Dermis lymphatic vessel endothelial cell (primary cell): ENCODE data around the gene EXTL2. TPM values are rescaled to one million over a fixed set of nuclear protein-coding genes. Genes with fewer than 3 reads are reported as not detected.

Experiments used
- total RNA-seq: library from RNA; depleted of rRNA; stranded (reverse); fragments of >200 nt; gene quantifications from 2 replicates; pipeline ENCODE4 v1.2.1, GENCODE V29; 2014

Gene EXTL2, protein sequence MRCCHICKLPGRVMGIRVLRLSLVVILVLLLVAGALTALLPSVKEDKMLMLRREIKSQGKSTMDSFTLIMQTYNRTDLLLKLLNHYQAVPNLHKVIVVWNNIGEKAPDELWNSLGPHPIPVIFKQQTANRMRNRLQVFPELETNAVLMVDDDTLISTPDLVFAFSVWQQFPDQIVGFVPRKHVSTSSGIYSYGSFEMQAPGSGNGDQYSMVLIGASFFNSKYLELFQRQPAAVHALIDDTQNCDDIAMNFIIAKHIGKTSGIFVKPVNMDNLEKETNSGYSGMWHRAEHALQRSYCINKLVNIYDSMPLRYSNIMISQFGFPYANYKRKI
- total RNA-seq: 12.5 and 16.8 TPM in 2 replicates

DNA sequence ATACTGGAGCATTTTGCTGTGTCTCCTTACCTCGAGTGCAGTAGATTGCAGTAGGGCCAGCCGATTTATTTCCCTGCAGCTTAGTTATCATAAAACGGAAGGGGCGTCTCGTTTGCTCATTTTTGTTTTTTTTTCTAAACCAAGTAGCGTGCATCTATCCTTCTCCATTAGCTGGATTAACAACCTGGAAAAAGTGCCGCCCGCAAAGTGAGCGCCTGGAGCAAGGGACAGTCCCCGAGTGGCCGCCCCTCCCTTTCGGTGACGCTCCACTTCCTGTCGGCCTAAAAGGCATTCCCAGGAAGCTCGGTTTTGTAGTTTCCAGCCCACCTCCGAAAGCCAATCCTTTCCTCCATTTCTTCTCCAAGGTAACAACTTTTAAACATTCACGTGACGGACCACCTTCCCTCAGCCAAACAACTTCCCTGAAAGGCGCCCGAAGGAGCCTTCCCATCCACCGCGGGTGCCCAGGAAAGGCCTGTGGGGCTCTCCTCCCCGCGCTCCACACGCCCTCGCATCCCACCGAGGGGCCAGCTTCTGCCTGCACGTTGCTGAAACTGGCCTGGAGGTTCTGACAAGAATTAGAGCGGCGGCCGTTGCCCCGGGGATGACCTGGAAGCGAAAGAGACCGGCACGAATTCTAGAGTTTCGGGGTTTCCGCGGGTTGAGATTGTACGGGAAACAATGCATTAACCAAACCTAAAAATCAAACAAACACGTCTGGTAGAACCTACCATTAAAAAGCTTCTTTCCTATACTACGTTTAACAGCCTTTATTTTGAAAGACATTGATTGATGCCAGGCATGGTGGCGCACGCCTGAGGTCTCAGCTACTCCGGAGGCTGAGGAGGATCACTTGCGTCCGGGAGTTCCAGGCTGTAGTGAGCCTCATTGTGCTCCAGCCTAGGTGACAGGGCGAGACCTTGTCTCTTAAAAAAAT, at the start of gene EXTL2:
Gene EXTL2, minus strand, starts transcription at position 240 of the 937 bp plus-strand sequence. CDS start 6,085 bp downstream, outside the sequence.

DNA sequence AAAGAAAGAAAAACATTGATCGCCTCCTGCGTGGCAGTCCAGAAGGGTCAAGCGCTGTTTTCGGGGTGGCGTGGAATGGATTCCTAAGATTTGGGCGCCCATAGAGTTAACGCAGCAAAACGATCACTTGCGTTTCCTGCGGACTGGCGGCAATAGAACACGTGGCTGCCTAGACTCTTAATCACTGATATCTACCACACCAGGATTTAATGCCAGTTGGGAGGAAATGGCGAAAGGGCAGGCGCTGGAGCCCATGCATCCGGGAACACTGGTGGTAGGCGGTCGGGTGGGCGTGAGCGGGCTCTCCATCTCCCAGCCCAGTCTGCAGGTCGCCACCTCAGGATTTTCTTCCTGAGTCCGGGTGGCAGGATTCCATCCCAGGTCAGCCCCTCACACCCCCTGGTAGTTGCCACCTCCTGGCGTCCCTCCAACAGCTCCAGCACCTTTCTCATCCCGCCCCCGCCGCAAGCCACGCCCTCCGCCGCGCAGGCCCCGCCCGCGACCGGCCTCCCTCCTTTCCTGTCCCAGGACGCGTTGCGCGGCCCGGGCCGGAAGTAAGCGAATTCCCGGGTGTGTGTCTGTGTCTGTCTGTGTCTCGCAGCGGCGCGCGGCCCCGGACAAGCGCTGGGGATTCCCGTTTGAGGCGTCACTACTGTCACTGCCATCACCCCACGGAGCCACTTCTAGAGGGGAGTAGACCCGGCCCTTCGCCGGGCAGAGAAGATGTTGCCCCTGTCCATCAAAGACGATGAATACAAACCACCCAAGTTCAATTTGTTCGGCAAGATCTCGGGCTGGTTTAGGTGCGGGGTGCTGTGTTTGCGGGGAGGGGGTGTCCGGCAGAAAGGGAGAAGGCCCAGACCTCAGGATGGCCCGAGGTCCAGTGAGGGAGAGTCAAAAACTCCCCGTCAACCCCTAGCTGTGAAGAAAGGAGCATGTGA, 1.2 kb upstream of the EXTL2 start, which contains the start of gene SLC30A7:
Gene SLC30A7, plus strand, starts transcription at position 551 of the 941 bp plus-strand sequence. Its CDS starts 173 bp downstream, at position 724.

Other genes starting within 250 kb of the EXTL2 start
- 0.26 and 0.43 TPM in 2 replicates for gene VCAM1, start 175.1 kb downstream of the EXTL2 start, total RNA-seq
- 37.6 and 38.5 TPM in 2 replicates for gene SLC30A7, start 1.2 kb upstream of the EXTL2 start, total RNA-seq
- 16.8 and 28.6 TPM in 2 replicates for gene DPH5, start 130.9 kb upstream of the EXTL2 start, total RNA-seq